ENCODE results near the gene SGK1.

DNA sequence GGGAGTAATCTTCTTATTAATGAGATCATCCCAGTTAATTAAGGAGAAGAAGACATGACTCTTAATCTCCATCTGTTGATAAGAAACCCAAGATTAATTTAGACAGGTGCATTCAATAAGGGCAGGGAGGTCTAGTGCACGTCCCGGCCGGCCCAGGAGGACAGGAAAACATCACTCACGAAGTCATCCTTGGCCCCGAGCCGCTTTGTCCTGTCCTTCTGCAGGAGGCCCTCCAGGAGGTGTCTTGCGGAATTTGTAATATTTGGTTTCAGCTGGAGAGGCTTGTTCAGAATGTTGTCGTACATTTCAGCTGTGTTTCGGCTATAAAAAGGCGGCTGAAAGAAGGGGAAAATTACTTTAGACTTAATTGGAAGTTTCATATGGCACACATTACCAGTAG is 147.1 kb downstream of the SGK1 start:
- TF ChIP-seq POLR2AphosphoS5 (IDR thresholded peaks at IDR 0.05) (no peak), POLR2A (IDR thresholded peaks at IDR 0.05) (no peak)
- TF ChIP-seq, protein P1, sequence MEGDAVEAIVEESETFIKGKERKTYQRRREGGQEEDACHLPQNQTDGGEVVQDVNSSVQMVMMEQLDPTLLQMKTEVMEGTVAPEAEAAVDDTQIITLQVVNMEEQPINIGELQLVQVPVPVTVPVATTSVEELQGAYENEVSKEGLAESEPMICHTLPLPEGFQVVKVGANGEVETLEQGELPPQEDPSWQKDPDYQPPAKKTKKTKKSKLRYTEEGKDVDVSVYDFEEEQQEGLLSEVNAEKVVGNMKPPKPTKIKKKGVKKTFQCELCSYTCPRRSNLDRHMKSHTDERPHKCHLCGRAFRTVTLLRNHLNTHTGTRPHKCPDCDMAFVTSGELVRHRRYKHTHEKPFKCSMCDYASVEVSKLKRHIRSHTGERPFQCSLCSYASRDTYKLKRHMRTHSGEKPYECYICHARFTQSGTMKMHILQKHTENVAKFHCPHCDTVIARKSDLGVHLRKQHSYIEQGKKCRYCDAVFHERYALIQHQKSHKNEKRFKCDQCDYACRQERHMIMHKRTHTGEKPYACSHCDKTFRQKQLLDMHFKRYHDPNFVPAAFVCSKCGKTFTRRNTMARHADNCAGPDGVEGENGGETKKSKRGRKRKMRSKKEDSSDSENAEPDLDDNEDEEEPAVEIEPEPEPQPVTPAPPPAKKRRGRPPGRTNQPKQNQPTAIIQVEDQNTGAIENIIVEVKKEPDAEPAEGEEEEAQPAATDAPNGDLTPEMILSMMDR (IDR thresholded peaks at IDR 0.05 in 8 of 11, conservative IDR thresholded peaks at IDR 0.05 in 3 of 11), result no peak
